Measurements from ENCODE around the gene DUSP22.

DNA sequence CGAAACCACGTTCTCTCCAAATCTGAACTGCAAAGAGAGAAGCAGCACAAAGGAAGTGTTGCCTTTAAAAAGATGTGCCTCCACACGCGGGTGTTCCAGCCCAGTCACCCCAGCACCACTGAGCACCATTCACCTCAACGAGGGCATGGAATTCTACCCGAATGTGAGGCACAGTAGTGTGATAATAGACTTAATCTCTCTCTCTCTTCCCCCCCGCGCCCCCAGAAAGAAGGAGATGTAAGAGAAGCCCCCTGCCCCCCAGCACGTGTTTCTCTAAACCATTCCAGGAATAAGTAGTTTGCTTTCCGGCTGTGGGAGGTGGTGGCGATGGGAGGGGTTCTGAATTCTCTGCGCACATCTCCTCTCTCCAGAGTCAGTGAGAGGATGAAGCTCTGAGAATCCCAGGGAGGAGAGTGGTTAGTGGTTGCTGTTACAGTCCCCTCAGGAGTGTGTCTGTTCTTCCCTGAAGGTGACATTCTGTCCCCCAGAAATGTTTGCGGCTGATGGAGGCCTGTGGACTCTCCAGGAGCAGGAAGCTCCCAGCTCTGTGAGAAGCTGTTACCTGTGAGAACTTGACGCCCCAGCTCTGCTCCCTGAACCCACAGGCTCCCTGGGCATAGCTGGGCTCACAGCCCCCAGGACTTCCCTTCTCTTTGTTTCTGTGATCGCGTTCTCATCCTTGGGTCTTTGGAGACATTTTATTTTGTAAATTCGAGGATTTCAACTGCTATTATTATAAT, 75.8 kb downstream of the DUSP22 start:
- TF ChIP-seq GATA3 (IDR thresholded peaks at IDR 0.05; ENCODE audit: low read depth, low read length) (no peak), GATA2 (IDR thresholded peaks at IDR 0.05; ENCODE audit: low read depth, low read length) (no peak)

Measured in SH-SY5Y (cell line).